ENCODE data around the gene ARHGEF7. TPM values are rescaled to one million over a fixed set of nuclear protein-coding genes. Genes with fewer than 3 reads are reported as not detected.

Gene ARHGEF7
- total RNA-seq, 2 donors from 2014 or later = 57.9 to 97.3 TPM

DNA sequence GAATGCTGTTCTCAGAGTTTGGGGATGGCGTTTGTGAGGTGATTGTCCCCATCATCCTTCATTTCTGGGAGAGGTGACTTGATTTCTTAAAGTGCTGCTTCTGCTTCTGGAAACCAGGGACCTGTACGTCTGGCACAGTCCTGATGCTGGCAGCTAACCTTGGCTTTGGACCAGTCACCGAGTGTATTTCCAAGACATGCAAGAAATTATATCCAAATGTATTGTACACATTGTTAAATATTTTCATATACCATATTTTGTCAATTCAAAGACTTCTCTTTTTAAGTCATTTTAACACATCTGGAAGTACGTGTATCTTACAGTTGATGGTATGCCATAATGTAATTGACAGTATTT, 97.4 kb downstream of the ARHGEF7 start:
- no peak for DNase-seq (ENCODE audit: low spot score)
- WGBS = 28% methylated on average over 4 of the region's 4 CpGs
- Histone ChIP-seq H3K9me3 (no peaks in the 10 kb centered on the region), H3K4me1 (replicated peaks) (peaks cover 3% of the 10 kb centered on the region), H3K36me3 (no peaks in the 10 kb centered on the region), H3K4me3 (no peak overlapping the region), H3K27ac (no peak overlapping the region), H3K27me3 (replicated peaks; ENCODE audit: insufficient read depth) (no peaks in the 10 kb centered on the region)
- no peak for TF ChIP-seq POLR2A (IDR thresholded peaks at IDR 0.05)
- TF ChIP-seq, protein P1, sequence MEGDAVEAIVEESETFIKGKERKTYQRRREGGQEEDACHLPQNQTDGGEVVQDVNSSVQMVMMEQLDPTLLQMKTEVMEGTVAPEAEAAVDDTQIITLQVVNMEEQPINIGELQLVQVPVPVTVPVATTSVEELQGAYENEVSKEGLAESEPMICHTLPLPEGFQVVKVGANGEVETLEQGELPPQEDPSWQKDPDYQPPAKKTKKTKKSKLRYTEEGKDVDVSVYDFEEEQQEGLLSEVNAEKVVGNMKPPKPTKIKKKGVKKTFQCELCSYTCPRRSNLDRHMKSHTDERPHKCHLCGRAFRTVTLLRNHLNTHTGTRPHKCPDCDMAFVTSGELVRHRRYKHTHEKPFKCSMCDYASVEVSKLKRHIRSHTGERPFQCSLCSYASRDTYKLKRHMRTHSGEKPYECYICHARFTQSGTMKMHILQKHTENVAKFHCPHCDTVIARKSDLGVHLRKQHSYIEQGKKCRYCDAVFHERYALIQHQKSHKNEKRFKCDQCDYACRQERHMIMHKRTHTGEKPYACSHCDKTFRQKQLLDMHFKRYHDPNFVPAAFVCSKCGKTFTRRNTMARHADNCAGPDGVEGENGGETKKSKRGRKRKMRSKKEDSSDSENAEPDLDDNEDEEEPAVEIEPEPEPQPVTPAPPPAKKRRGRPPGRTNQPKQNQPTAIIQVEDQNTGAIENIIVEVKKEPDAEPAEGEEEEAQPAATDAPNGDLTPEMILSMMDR (IDR thresholded peaks at IDR 0.05) = no peak
- no peak for TF ChIP-seq POLR2AphosphoS5 (IDR thresholded peaks at IDR 0.05)
- intact Hi-C loops (cut with DNase I) = loop anchor here (5.0 to 10.0 kb wide), 2 partner anchors 60 to 298 kb away; partner anchors contain the start of gene ANKRD10

DNA sequence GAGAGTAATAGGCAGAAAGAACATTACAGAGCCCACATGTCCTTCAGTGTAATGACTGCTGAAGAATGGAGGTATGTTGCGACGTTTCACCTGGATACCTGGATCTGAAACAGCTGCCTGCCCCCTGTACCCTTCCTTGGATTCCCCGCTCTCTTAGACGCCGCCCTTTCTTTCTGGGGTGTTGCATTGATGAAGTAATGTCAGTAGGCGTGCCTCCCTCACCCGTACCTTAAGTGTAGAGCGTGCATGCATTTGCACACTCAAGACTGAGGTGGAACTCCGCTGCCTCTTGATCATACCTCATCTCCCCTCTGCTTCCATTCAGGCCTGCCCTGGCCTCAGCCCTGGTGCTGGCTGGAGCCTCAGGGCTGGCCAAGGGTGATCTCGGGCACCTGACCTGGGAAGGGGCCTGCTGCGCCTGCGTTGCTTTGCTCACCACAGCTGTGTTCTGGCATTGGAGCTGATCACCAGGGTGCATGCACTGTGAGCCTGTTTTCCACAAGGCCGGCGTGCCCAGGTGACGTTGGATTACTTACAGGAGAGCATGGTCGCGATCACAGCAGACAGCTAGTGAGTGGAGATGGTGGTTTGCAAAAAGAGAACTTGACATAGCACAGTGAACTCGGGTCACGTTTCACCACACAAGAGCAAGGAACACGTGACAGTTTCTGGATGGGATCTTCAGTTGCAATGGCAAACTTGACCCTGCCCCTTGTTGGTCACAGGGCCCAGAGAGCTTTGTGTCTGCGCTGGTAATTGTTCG, 99.0 kb downstream of the ARHGEF7 start:
- no peak for DNase-seq (ENCODE audit: low spot score)
- Histone ChIP-seq H3K36me3 (no peaks in the 10 kb centered on the region), H3K4me3 (no peak overlapping the region), H3K27ac (no peak overlapping the region), H3K4me1 (replicated peaks) (peaks cover 3% of the 10 kb centered on the region), H3K9me3 (no peaks in the 10 kb centered on the region), H3K27me3 (replicated peaks; ENCODE audit: insufficient read depth) (no peaks in the 10 kb centered on the region)
- TF ChIP-seq POLR2A (IDR thresholded peaks at IDR 0.05) (no peak), POLR2AphosphoS5 (IDR thresholded peaks at IDR 0.05) (no peak)
- TF ChIP-seq, protein P1 (IDR thresholded peaks at IDR 0.05) = no peak
- intact Hi-C loops (cut with DNase I) = loop anchor here (5.0 to 10.0 kb wide), 2 partner anchors 62 to 299 kb away; partner anchors contain the start of gene ANKRD10
- WGBS = 80% methylated on average over 22 of the region's 22 CpGs

DNA sequence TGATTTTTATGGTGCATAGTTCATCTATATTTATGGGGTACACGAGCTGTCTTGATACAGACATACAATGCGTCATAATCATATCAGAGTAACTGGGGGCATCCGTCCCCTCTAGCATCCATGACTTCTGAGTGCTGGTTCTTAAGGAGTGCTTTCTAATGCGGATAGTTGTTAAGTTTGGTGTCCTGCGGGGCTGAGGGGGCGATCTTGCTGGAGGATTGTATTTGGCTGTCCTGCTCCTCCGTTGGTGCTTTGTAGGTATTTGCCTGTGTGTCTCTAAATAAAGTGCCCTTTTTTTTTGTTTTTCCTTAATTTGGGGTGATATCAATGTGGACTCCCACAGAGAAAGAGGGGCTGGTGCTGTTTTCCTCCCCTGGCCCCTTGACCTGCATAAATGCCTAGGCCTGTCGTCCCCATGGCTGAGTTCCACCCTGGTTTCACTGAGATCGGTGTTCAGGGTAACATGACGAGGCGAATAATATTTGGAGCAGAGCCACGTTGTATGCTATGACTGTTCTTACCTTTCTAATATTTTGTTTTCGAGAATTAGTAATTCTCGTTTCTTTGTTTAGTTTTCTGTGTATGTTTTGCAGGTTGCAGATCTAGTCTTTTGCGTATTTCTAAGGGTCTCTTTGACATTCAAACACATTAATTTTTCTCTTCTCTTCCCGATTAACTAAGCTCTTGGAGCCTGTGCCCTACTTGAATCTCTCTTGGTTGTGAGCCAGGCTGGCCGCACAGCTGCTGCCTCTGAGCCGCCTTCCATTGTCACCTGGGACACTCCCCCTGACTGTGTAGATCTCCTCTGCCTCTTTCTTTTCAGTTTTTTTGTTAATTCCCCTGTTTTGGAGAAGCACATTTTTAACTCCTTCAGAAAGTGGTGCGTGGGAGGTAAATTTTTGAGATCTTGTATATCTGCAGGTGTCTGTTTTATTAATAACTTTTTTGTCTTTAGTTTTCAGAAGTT, 100.3 kb downstream of the ARHGEF7 start:
- no peak overlapping the region for H3K27ac ChIP-seq
- intact Hi-C loops (cut with DNase I) = loop anchor here (10.0 kb wide), 1 partner anchor 301 kb away; the partner anchor contains the start of gene ANKRD10

DNA sequence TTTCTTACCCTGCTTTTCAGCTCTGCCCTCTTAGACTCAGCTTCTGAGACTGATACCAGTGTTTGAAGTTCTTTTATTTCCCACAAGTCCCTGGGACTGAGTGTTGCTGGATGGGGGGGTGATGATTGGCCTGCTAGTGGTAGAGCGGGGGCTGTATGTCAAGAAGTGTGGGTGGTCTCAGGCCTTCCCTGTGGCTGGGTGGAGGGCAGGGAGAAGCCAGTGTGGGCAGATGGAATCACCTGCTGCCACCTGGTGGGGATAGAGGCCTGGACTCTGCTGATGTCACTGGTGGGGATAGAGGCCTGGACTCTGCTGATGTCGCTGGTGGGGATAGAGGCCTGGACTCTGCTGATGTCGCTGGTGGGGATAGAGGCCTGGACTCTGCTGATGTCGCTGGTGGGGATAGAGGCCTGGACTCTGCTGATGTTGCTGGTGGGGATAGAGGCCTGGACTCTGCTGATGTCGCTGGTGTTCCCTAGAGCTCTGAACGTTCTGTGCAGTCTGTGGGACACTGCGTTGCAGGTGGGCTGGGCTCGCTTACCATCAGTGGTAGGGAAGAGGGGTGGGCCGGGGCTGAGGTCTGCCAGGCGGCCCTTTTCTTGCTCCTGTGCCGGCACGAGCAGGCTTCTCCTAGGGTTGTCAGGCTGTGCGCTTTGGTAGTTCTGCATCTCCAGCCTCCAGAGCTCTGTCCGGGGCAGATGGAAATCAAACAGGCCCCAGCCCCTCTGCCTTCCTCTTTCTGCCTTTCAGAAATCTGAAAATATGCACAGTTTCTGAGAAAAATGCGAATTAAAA, 101.3 kb downstream of the ARHGEF7 start:
- H3K27ac ChIP-seq = no peak overlapping the region
- intact Hi-C loops (cut with DNase I) = loop anchor here (10.0 kb wide), 1 partner anchor 302 kb away; the partner anchor contains the start of gene ANKRD10
- no peak overlapping the region for H3K4me3 ChIP-seq

More for the DNA sequence above, 100.3 kb downstream of the ARHGEF7 start:
- H3K4me1 ChIP-seq (replicated peaks) = peaks cover 3% of the 10 kb centered on the region
- no peak overlapping the region for H3K4me3 ChIP-seq
- no peaks in the 10 kb centered on the region for H3K9me3 ChIP-seq
- H3K27me3 ChIP-seq (replicated peaks; ENCODE audit: insufficient read depth) = no peaks in the 10 kb centered on the region
- no peaks in the 10 kb centered on the region for H3K36me3 ChIP-seq
- DNase-seq (ENCODE audit: low spot score) = no peak
- WGBS = 84% methylated on average over 19 of the region's 19 CpGs
- TF ChIP-seq, protein P1 (IDR thresholded peaks at IDR 0.05) = no peak
- TF ChIP-seq POLR2AphosphoS5 (IDR thresholded peaks at IDR 0.05) = no peak
- TF ChIP-seq POLR2A (IDR thresholded peaks at IDR 0.05) = no peak

More for the DNA sequence above, 101.3 kb downstream of the ARHGEF7 start:
- no peaks in the 10 kb centered on the region for H3K36me3 ChIP-seq
- H3K4me1 ChIP-seq (replicated peaks) = peaks cover 3% of the 10 kb centered on the region
- no peaks in the 10 kb centered on the region for H3K9me3 ChIP-seq
- TF ChIP-seq, protein P1 (IDR thresholded peaks at IDR 0.05) = peak in 3 of 4 experiments; percentile 38 to 45 (median 38)
- TF ChIP-seq POLR2AphosphoS5 (IDR thresholded peaks at IDR 0.05) = no peak
- no peaks in the 10 kb centered on the region for H3K27me3 ChIP-seq (replicated peaks; ENCODE audit: insufficient read depth)
- WGBS = 84% methylated on average over 15 of the region's 15 CpGs
- DNase-seq (ENCODE audit: low spot score) = no peak
